Right lung (tissue), 10 donors: Measurements from ENCODE around the gene EPYC. TPM values are rescaled to one million over a fixed set of nuclear protein-coding genes. Genes with fewer than 3 reads are reported as not detected.
A peak's percentile ranks its signal among the peaks of the same experiment; 100 is the strongest.

Experiments
- DNase-seq, 2 donors: peaks; one replicate each; pipeline ENCODE4 v3.0.0-alpha.2; 2013
- long read RNA-seq, 8 donors: transcript quantifications; one replicate each; lab custom pipeline, GENCODE V29; 2026
- polyA plus RNA-seq, 5 donors: library from polyadenylated mRNA; unstranded; fragments of 120-200 nt; gene quantifications; one replicate each; pipeline versions ENCODE4 v1.2.1 to v1.2.3, GENCODE V29; 2013; ENCODE audit warnings: inconsistent platforms in 1 of 5, low replicate concordance in 1 of 5; ENCODE audit not compliant: insufficient read length in 5 of 5, insufficient read depth in 1 of 5

Gene EPYC
- under 1 TPM in 2 of 5 donors, not detected in 3; 0.12 to 0.28 TPM for polyA plus RNA-seq
- long read RNA-seq, donor 1: 0 reads
- long read RNA-seq, donor 2: 0 reads
- long read RNA-seq, donor 3: 0 reads
- long read RNA-seq, donor 4: 0 reads
- long read RNA-seq, donor 5: 0 reads
- long read RNA-seq, donor 6: 0 reads
- long read RNA-seq, donor 7: 0 reads
- long read RNA-seq, donor 8: 0 reads

- no peak for DNase-seq
Measured at GRCh38 chr12:91004872-91005271, at the start of gene EPYC. EPYC (minus strand) TSS chr12:91004972; CDS start chr12:91002565, 2,407 bp downstream.

- peak; percentile 64 to 76 for DNase-seq
Measured at GRCh38 chr12:91053951-91054715, 49.4 kb upstream of the EPYC start.

- DNase-seq: no peak
Measured at GRCh38 chr12:91052026-91052425, 47.3 kb upstream of the EPYC start.

GRCh38 chr12:91044586-91044985 is 39.8 kb upstream of the EPYC start:
- DNase-seq: peak in 1 of 2 donors; percentile 18

- no peak for DNase-seq
Measured at GRCh38 chr12:91043408-91043807, 38.6 kb upstream of the EPYC start.

GRCh38 chr12:91040096-91040755 is 35.5 kb upstream of the EPYC start:
- peak; percentile 38 to 48 for DNase-seq

GRCh38 chr12:91037276-91037675 is 32.5 kb upstream of the EPYC start:
- DNase-seq: peak in 1 of 2 donors; percentile 23

GRCh38 chr12:91033251-91033650 is 28.5 kb upstream of the EPYC start:
- no peak for DNase-seq

- no peak for DNase-seq
Measured at GRCh38 chr12:91023326-91024004, 18.7 kb upstream of the EPYC start.

- DNase-seq: no peak
Measured at GRCh38 chr12:91021076-91021475, 16.3 kb upstream of the EPYC start.

GRCh38 chr12:91019455-91019854 is 14.7 kb upstream of the EPYC start:
- DNase-seq: no peak

- no peak for DNase-seq
Measured at GRCh38 chr12:91017511-91018263, 12.9 kb upstream of the EPYC start.

- DNase-seq: no peak
Measured at GRCh38 chr12:91017043-91017442, 12.3 kb upstream of the EPYC start.

- DNase-seq: no peak
Measured at GRCh38 chr12:91009319-91009950, 4.7 kb upstream of the EPYC start.

- no peak for DNase-seq
Measured at GRCh38 chr12:91007531-91008290, 2.9 kb upstream of the EPYC start.

- no peak for DNase-seq
Measured at GRCh38 chr12:91003737-91004136, 1.0 kb downstream of the EPYC start.

- no peak for DNase-seq
Measured at GRCh38 chr12:91001306-91001705, 3.5 kb downstream of the EPYC start.

GRCh38 chr12:90999966-91000365 is 4.8 kb downstream of the EPYC start:
- no peak for DNase-seq

- DNase-seq: no peak
Measured at GRCh38 chr12:90999527-90999926, 5.2 kb downstream of the EPYC start.

- peak in 1 of 2 donors; percentile 44 for DNase-seq
Measured at GRCh38 chr12:90995010-90995409, 9.8 kb downstream of the EPYC start.
